NCI-H748 (cell line): ENCODE results near the gene SLC22A23.

Source experiments
- DNase-seq: peaks from one replicate; lab custom pipeline; 2025; ENCODE audit not compliant: unreplicated experiment; lab: John Stamatoyannopoulos, UW

SLC22A23 gene

DNA sequence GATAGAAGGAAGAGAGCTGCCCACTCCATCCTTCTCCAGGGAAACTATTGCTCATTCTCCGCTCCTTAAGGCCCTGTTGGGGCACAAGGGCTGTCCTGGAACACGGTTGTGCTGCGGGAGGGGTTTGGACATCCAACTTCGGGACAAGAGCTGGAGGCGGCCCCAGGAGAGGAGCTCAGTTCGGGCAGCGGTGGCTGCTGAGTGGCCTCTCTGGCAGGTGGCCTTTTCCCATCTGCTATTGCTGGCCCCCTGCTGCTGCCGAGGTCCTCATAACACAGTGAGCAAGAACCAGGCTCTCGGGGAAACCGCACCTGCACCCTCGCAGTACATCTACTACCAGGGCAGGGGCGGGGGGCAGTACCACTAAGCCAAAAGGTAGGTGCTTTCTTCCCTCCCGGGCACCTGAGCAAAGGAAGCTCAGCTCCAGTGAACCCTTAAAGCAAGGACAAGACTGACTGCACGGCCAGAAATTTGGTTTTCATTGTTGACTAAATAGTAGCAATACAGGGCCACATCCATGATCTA lies 134.4 kb downstream of the SLC22A23 start:
- no peak for DNase-seq

DNA sequence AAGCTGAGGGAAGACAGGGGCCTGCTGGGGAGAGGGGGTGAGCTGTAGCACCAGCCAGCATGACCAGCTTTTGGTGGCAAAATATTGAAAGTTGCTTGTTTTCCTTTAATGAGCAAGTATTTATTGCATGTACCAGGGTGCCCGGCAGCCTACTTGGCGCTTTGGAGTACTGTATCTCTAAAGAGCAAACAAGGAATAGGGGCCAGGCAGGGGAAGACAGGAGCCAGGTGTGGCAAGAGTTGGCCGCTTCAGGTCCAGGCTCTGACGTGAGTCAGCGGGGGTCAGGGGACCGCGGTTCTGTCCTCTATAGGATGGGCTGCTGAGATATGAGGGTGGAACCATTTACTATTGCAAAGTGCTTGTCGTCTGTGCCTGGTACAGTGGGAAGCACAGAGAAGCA lies 135.0 kb downstream of the SLC22A23 start:
- no peak for DNase-seq

DNA sequence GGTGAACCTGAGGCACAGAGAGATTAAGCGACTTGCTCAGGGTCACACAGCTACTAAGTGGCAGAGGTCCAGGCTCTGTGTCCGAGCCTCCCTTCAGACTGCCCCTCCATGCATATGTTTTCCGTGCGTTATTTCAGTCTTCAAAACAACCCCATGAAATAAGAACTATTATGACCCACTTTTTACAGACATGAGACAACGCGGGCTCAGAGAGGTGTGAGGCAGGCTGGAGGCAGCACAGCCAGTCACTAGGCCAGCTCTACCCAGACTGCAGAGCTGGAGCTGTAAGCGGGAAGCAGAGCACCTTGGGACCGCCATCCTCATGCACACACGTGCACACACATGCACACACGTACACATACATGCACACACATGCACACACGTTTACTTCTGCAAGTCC lies 135.8 kb downstream of the SLC22A23 start:
- no peak for DNase-seq

DNA sequence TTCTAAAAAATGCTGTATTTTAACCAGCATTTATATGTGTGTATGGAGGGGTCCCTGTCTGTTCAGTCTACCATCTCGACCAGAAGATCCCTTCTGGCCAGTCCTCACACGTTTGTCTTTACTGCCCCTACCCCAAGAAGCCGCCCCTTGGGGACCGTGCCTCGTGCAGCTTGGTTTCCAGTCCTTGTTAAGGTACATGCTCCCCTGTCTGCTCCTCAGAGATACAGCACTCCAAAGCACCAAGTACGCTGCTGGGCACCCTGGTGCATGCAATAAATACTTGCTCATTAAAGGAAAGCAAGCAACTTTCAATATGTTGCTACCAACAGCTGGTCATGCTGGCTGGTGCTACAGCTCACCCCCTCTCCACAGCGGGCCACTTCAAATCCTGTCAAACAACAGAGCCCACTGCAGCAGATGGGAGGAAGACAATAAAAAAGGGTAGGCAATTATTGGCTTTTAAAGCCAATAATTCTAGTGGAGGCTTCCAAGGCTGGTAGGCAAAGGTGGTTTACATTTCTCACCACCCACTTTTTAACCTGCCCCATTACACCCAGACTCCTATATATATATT lies 136.5 kb downstream of the SLC22A23 start:
- peak; percentile 45 for DNase-seq

DNA sequence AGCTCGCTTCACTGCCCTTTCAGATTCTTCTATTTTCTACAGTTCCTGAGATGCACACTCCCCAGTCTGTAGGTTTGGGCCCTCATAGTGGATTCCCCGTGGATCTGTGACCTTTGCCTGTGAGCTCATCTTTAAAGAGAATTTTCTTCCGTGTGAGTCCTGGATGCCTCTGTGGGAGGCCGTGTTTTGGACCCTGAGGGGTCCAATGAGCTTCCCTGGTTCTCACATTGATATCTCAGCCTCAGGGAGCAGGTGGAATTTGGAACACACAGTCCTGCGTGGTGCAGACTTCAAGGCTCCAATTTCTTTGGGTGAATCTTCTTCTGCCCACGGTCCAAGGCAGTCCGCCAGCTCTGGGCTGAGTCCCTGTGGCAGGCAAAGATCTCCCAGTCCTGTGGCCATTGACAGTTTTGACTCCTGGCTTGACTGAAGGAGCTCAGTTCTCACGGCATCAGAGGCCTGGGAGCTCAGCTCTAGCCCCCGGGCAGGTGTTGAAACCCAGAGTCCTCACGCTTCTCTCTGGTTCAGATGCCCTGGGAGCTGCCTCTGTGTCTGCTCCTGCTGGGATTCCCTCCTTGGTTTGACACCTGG lies 137.1 kb downstream of the SLC22A23 start:
- no peak for DNase-seq

DNA sequence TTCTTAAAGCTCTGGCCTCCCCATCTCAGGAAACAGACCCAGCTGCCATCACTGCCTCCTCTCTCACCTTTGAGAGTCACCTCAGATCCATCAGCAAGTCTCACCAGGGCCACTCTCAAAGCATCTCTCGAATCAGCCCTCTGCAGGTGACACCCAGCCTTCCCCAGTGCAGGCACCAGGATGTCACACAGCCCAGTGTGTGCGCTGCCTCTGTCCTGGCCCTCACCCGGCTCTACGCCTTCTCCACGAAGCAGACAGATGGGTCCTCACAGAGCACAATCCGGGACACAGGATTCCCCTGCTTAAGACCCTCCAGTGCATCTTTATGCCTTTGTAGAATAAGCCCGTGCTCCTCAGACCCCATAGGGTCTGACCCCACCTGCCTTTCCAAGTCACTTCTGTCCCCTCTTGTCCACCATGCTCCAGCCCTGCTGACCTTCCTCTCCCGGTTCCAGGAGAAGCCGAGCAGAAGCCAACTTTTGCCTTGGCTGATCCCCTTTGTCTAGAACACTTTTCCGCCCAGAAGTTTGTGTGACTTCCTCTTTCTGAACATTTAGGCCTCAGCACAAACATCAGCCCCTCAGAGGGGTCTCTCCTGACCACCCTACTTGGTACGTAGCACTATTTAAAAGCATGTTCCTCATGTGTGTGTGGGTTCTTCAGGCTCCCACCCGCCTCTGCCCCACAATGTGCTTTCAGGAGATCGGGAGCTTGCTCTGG lies 137.9 kb downstream of the SLC22A23 start:
- DNase-seq = no peak

DNA sequence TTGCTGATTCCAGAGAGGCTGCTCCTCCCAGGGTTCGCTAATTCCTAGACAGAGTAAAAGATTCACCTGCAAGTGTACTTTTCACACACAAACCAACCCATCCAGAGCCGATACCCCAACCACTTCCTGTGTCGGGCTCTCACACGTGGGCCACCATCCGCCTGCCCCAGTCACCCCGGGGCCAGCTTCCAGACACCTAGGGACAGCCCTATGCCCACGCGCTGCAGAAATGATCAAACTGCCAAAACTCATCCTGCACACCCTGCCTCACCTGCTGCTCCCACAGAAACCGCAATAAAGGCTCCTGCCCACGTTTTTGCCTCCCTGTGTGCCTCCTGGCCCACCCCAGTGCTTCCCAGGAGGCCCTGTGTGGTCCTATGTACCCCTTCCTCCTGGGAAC lies 138.6 kb downstream of the SLC22A23 start:
- no peak for DNase-seq

DNA sequence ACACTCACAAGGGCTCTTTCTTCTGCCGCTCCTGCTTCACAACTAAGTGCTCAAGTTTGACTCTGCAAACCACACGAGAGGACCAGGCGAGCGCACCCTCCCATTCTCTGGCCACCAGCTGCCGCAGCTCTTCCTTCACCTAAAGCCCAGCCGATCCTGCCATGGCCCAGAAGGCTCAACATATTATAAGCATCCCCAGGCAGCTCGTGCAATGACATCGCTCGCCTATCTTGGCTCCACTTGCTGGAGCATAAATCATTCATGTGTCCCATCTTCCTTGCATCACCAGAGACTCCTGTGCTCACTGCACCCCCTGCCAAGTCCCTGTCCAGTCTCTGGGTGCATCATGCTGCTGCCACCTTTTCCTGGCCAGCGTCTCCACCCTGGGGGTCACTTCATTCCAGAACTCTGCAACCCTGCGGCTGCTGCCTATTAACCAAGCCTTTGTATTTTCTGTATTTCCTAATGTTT lies 139.1 kb downstream of the SLC22A23 start:
- DNase-seq = no peak

DNA sequence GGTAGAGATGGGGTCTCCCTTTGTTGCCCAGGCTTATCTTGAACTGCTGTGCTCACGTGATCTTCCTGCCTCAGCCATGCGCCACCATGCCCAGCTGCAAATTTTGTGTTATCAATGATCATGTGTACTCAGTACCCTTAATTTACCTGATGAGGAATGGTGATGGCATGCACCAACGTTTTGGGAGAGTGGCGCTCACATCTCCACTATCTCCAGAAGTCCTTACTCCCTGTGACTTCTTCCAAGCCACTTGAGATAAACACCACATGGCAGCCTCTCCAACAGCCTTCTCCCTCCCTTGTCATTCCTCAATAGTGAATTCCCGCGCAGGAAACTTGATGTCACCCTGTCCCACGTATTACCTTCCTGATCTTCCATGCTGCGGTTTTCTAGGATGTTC lies 140.0 kb downstream of the SLC22A23 start:
- DNase-seq = no peak

DNA sequence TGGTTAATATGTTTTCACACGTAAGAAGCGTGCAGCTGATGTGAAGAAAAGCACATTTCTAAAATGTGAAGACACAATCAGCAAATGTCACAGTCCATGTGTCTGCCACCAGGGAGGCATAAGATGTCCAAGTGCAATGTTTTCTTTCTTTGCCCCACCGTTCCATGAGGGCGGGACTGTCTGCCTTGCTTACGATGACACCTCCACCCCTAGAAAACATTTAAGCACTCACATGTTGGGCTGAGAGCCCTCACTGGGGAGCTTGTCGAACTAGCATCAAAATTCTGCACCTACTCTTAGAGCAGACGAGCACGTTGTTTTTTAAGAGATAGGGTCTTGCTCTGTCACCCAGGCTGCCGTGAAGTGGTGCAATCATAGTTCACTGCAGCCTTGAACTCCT lies 140.5 kb downstream of the SLC22A23 start:
- DNase-seq = no peak

DNA sequence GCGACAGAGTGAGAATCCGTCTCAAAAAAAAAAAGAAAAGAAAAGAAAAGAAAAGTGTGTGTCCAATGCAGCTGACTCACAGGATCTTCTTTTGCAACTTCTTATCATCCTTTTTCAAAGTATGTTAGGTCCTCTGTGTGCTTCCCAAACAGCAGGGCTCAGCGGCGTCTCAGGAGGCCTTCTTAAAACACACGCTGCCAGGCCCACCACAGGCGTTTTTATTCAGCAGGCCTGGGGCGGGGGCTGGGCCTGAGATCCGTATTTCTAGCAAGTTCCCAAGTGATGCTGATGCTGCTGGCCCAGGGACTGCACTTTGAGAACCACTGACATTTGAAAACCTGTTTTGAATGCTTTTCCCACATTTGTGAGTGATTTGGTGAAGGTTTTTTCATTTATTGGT lies 141.0 kb downstream of the SLC22A23 start:
- DNase-seq = no peak

DNA sequence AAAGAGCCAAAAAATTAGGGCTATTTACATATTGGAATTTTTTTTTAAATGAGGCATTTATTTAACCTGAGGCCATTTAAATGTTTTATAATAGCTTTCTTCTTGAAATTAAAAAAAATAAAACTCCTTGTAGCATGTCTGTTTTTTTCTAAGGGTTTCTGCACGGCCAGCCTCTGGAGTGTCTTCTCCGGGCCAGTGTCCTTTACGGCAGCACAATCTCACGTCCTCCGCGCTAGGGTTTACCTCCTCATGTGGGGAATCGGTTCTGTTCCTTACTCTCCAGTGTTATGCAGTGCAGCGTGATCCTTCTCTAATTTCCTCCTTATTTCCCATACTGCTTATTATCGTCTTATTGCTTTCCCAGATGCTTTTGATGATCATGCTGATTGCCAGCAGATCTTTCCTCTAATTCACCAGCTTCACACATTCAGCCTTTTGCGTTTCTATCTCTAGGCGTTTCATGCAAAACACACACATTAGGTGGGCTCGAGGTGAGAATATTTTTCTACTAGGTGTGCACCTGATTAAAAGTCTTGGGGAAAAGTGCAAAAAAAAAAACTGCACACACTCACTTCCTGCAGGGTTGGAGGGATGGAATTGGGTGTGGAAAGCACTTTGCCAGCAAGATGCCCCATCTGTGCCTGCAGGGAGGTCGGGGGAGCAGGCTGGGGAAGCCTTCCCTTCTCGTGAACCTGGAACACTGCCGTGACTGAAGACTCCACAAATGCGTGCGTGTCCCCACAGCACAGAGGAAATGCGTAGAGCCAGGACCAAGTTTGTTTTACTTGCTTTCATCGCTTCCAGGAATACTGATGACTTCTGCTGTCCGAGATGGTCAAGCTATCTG lies 142.0 kb downstream of the SLC22A23 start:
- no peak for DNase-seq

DNA sequence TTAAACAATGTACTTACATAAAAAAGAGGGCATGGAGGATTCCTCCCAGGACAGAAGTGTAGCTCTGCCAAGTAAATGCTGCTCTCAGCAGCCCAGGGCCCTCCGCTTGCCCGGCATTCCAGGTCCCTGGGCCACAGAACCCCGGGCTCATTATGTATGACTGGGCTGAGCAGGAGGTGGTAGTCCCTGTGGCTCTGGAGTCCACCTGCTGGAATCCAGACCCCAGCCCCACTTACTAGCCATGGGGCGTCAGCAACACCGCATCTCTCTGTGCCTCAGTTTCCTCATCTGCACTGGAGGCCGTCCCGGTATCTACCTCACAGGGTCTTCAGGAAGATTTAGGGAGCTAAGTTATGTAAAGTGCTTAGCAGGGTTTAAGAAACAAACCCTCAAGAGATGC lies 142.7 kb downstream of the SLC22A23 start:
- DNase-seq = no peak

DNA sequence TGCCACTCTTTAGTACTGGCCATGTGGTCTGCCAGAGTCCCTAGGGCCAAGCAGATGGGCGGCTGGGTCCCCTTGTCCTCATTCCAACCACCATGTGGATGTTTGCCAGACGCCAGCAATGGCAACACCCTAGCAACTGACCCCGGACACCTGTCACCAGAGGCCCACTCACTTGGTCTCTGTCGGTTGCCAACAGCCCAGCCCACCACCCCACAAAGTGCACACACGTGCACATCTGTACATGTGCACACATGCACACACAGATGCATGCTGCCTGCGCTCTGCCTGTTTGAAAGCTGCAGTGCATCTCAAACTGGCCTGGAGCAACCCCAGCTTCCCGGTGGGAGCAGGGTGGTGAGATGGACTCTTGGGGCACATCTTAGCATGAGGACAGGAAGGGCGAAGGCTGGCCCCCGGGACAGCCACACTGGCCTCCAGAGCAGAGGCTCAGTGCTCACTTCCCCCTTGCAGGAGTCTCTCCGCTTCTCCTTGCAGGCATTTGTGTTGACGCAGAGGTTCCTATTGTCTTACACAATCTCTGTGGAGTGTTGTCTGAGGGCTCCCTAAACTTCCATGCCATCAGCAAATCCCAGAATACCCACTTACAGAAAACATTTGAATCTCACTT lies 144.1 kb downstream of the SLC22A23 start:
- DNase-seq = no peak

DNA sequence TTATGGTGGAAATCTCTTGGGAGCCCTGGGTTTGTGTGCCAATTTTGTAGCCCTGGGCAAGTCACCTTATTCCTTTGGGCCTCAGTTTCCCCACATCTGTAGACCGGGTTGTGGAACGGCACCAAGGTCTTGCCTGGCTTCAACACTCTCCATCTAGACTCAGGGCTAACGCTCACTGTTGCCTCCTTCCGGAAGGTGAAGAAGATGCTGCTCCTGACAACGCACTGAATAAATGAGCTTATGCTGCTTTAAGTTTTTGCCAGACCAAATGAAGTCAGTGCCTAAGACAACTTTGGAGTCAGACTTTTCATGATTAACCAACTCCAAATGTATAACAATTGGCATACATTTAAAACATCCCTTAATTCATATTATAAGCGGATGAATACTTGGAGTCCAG lies 145.0 kb downstream of the SLC22A23 start:
- no peak for DNase-seq

DNA sequence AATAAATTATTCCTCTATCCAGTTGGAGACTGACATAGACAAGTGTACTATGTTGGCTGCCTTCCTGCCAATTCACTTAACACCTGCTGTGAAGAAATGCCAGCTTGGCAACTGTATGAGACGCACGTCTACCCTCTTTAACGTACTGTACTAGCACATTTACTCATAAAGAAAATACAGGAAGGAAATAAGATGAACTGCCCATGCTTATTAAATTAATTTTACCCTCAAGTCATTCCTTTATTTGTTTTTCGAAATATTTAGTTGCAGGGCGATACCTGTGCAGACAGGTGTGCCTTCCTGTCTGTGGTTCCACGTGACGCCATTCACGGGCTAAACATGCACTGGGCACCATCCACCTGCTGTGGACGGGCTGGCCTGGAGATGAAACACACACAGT lies 146.1 kb downstream of the SLC22A23 start:
- DNase-seq = no peak

DNA sequence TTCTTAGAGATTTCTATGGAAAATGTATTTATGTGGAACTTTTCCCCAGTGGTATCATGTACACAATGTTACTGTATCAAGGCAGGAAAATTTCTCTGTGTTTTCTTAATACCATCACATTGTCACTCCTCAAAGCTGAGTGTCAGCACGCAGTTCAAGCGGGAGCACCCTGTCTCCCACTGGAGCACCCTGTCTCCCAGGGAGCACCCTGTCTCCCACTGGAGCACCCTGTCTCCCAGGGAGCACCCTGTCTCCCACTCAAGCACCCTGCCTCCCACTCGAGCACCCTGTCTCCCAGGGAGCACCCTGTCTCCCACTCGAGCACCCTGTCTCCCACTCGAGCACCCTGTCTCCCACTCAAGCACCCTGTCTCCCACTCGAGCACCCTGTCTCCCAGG lies 146.8 kb downstream of the SLC22A23 start:
- no peak for DNase-seq

DNA sequence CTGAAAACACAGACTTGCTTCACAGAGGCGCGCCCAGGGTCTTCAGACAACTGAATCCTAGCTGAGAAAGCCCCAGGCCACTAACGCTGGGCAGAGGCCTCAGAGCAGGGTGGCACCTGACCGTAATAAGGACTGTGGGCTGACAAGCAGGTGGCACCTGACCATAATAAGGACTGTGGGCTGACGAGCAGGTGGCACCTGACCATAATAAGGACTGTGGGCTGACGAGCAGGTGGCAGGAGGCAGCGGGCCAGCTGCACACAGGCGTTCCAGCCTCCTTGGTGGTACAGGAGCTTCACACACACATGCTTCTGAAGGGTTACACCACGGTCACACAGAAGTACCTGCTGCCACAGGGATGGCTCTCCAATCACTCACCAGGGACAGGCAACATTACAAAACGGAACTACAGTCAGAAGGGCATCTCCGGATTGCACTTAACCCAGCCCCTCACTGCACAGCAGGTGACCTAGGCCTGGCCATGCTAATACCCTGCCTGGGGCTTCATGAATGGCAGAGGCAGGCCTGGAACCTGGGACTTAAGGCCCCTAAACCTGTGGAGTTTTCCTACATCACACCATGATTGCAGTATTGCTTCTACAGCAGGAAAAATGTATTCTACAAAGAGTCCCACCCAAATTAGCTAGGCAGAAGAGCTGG lies 147.3 kb downstream of the SLC22A23 start:
- peak; percentile 82 for DNase-seq

DNA sequence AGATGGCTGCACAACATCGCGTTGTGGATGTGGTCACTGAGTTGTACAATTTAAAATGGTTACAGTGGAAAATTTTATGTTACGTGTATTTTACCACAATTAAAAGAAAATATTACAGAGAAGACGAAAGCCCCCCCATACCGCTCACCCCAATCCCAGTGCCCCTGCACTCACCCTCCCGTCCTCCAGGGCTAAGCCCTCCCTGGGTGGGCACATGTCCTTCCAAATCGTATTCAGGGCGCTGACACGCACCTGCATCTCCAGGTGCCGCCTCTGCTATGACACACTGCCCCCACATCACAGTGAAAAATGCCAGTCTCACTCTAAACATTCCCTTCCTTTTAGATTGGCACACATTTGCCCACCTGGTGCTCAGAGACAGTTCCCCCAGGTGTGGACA lies 148.7 kb downstream of the SLC22A23 start:
- DNase-seq = no peak

DNA sequence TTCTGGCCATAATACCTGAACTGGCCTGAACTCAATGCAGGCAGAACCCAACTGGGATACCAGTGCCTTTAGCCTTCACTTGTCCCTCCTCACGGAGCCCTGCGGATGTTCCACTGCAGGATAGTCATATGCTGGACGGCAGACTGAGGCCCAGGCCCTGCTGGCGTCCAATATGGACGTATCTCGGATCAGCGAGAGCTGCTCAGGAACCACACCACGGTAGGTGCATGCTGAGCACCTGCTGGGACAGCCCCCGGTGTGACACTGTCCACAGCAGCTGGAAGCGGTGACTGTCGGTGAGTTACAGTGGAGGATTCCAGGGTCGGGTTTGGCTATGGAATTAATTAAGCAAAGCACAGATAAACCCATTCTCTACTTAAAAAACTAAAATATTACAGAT lies 149.4 kb downstream of the SLC22A23 start:
- DNase-seq = no peak
